Measurements from ENCODE around the gene SMIM8. TPM values are rescaled to one million over a fixed set of nuclear protein-coding genes. Genes with fewer than 3 reads are reported as not detected.

The SMIM8 gene
- total and polyA plus RNA-seq, 4 donors, result 2.6 to 23.2 (median 8.1) TPM

GRCh38 chr6:87308970-87309369, 13.4 kb upstream of the SMIM8 start:
- Histone ChIP-seq H3K4me3 (no peak overlapping the region), H3K27ac (ENCODE audit: low read depth in 1 of 2, low read length in 1 of 2) (no peak overlapping the region), H3K9ac (ENCODE audit: insufficient read depth in 1 of 2, low read length in 2 of 2) (no peak overlapping the region), H3K9me3 (ENCODE audit: control insufficient read depth in 4 of 4, insufficient read depth in 3 of 4, low read length in 3 of 4) (peaks cover 0 to 2% (median 0%) of the 10 kb centered on the region in 4 donors), H3K4me1 (ENCODE audit: control insufficient read depth in 5 of 5, insufficient read depth in 5 of 5, low read length in 5 of 5) (no peaks in the 10 kb centered on the region), H3K36me3 (ENCODE audit: control insufficient read depth in 4 of 4, insufficient read depth in 4 of 4, low read length in 4 of 4) (no peaks in the 10 kb centered on the region), H3K27me3 (ENCODE audit: control insufficient read depth in 3 of 3, insufficient read depth in 3 of 3, low read length in 2 of 3) (no peaks in the 10 kb centered on the region)
- 73 to 76% methylated on average over 4 of the region's 4 CpGs for WGBS, 2 donors
- ATAC-seq (ENCODE audit: insufficient read depth, low FRiP score), result no peak
- TF ChIP-seq CTCF (IDR thresholded peaks at IDR 0.05; ENCODE audit: control extremely low read depth, extremely low read depth), result no peak
- no peak for DNase-seq

- DNase-seq, result no peak
- ATAC-seq (ENCODE audit: insufficient read depth, low FRiP score), result no peak
- no peak overlapping the region for H3K27ac ChIP-seq (ENCODE audit: low read depth in 1 of 2, low read length in 1 of 2)
- H3K4me1 ChIP-seq (ENCODE audit: control insufficient read depth in 5 of 5, insufficient read depth in 5 of 5, low read length in 5 of 5), result no peaks in the 10 kb centered on the region
- no peak overlapping the region for H3K9ac ChIP-seq (ENCODE audit: insufficient read depth in 1 of 2, low read length in 2 of 2)
- H3K9me3 ChIP-seq (ENCODE audit: control insufficient read depth in 4 of 4, insufficient read depth in 3 of 4, low read length in 3 of 4), result peaks cover 0 to 2% (median 0%) of the 10 kb centered on the region in 4 donors
- H3K27me3 ChIP-seq (ENCODE audit: control insufficient read depth in 3 of 3, insufficient read depth in 3 of 3, low read length in 2 of 3), result no peaks in the 10 kb centered on the region
- no peaks in the 10 kb centered on the region for H3K36me3 ChIP-seq (ENCODE audit: control insufficient read depth in 4 of 4, insufficient read depth in 4 of 4, low read length in 4 of 4)
- no peak overlapping the region for H3K4me3 ChIP-seq
- 0 to 32% methylated on average over 1 of the region's 1 CpG for WGBS, 2 donors
- TF ChIP-seq CTCF (IDR thresholded peaks at IDR 0.05; ENCODE audit: control extremely low read depth, extremely low read depth), result no peak
Measured at GRCh38 chr6:87312860-87313259, 9.5 kb upstream of the SMIM8 start.

GRCh38 chr6:87315071-87315470, 7.3 kb upstream of the SMIM8 start:
- no peaks in the 10 kb centered on the region for H3K4me1 ChIP-seq (ENCODE audit: control insufficient read depth in 5 of 5, insufficient read depth in 5 of 5, low read length in 5 of 5)
- ATAC-seq (ENCODE audit: insufficient read depth, low FRiP score), result no peak
- 91 to 93% methylated on average over 3 of the region's 3 CpGs for WGBS, 2 donors

More at GRCh38 chr6:87315071-87315470, 7.3 kb upstream of the SMIM8 start:
- Histone ChIP-seq H3K36me3 (ENCODE audit: control insufficient read depth in 4 of 4, insufficient read depth in 4 of 4, low read length in 4 of 4) (no peaks in the 10 kb centered on the region), H3K9ac (ENCODE audit: insufficient read depth in 1 of 2, low read length in 2 of 2) (no peak overlapping the region), H3K27me3 (ENCODE audit: control insufficient read depth in 3 of 3, insufficient read depth in 3 of 3, low read length in 2 of 3) (no peaks in the 10 kb centered on the region), H3K4me3 (no peak overlapping the region), H3K27ac (ENCODE audit: low read depth in 1 of 2, low read length in 1 of 2) (no peak overlapping the region), H3K9me3 (ENCODE audit: control insufficient read depth in 4 of 4, insufficient read depth in 3 of 4, low read length in 3 of 4) (no peaks in the 10 kb centered on the region)
- no peak for DNase-seq
- TF ChIP-seq CTCF (IDR thresholded peaks at IDR 0.05; ENCODE audit: control extremely low read depth, extremely low read depth), result no peak

Data from lung (tissue), 12 donors.